Loucy (cell line): ENCODE measurements around the gene EIPR1.
"Not testable (repeated sequence)": the region's sequence is repeated elsewhere in the genome, so short reads cannot be mapped to it uniquely, and the experiment has no call there.

ENCODE experiments used
- H2AFZ ChIP-seq: fragments of 200-600 bp; sonication (generic); 2 replicates; pipeline ENCODE4 v1.6.0; 2016; ENCODE audit warnings: antibody characterized with exemption, mild to moderate bottlenecking, low read length, moderate library complexity
- H3F3A ChIP-seq: fragments of 200-600 bp; 2 replicates; pipeline ENCODE4 v1.6.0; 2016; ENCODE audit warnings: antibody characterized with exemption, low read depth, mild to moderate bottlenecking
- H3K27me3 ChIP-seq: fragments of 200-600 bp; sonication (generic); 2 replicates; pipeline ENCODE4 v1.6.1; 2014; ENCODE audit warnings: low read length, mild to moderate bottlenecking; ENCODE audit not compliant: insufficient read depth, poor library complexity, severe bottlenecking
- H3K36me3 ChIP-seq: fragments of 200-600 bp; sonication (generic); 2 replicates; pipeline ENCODE4 v1.6.1; 2016; ENCODE audit warnings: low read length; ENCODE audit not compliant: insufficient read depth
- H3K4me1 ChIP-seq: fragments of 200-600 bp; sonication (generic); 2 replicates; pipeline ENCODE4 v1.5.1; 2014; ENCODE audit warnings: low read length, mild to moderate bottlenecking; ENCODE audit not compliant: insufficient read depth, poor library complexity, severe bottlenecking
- H3K4me2 ChIP-seq: fragments of 200-600 bp; sonication (generic); 2 replicates; pipeline ENCODE4 v1.6.0; 2014; ENCODE audit warnings: antibody characterized with exemption, low read length, low read depth, mild to moderate bottlenecking; ENCODE audit not compliant: poor library complexity, severe bottlenecking
- H3K4me3 ChIP-seq: fragments of 200-600 bp; sonication (generic); 2 replicates; pipeline ENCODE4 v1.5.1; 2014; ENCODE audit warnings: low read length, mild to moderate bottlenecking, mixed read lengths; ENCODE audit not compliant: poor library complexity, severe bottlenecking
- H3K79me2 ChIP-seq: fragments of 200-600 bp; sonication (generic); 2 replicates; pipeline ENCODE4 v1.6.1; 2014; ENCODE audit warnings: low read length; ENCODE audit not compliant: insufficient read depth
- H3K9ac ChIP-seq: fragments of 200-600 bp; sonication (generic); 2 replicates; pipeline ENCODE4 v1.6.0; 2014; ENCODE audit warnings: mild to moderate bottlenecking, low read depth, low read length, moderate library complexity; ENCODE audit not compliant: poor library complexity, severe bottlenecking
- H3K9me2 ChIP-seq: fragments of 200-600 bp; sonication (generic); replicated peaks from 2 replicates; pipeline ENCODE4 v1.6.1; 2016; ENCODE audit warnings: low read depth, low read length, mixed read lengths
- H3K9me3 ChIP-seq: fragments of 200-600 bp; sonication (generic); 2 replicates; pipeline ENCODE4 v1.6.1; 2014; ENCODE audit warnings: mild to moderate bottlenecking, antibody characterized with exemption, low read length, low read depth; ENCODE audit not compliant: insufficient read depth
- H4K20me1 ChIP-seq: fragments of 200-600 bp; sonication (generic); 2 replicates; pipeline ENCODE4 v1.6.0; 2014; ENCODE audit warnings: antibody characterized with exemption, low read length, mild to moderate bottlenecking; ENCODE audit not compliant: insufficient read depth, poor library complexity, severe bottlenecking
- EZH2phosphoT487 ChIP-seq: fragments of 200-600 bp; IDR thresholded peaks from 2 replicates; pipeline ENCODE4 v1.6.1; 2018; ENCODE audit warnings: antibody characterized with exemption, mild to moderate bottlenecking, moderate library complexity, borderline replicate concordance
- TF ChIP-seq, protein P1 (sequence below): fragments of 200-600 bp; sonication (generic); conservative IDR thresholded peaks from 2 replicates; pipeline ENCODE4 v1.5.1; 2014; ENCODE audit warnings: mild to moderate bottlenecking, antibody characterized with exemption, low read length

The EIPR1 gene

DNA sequence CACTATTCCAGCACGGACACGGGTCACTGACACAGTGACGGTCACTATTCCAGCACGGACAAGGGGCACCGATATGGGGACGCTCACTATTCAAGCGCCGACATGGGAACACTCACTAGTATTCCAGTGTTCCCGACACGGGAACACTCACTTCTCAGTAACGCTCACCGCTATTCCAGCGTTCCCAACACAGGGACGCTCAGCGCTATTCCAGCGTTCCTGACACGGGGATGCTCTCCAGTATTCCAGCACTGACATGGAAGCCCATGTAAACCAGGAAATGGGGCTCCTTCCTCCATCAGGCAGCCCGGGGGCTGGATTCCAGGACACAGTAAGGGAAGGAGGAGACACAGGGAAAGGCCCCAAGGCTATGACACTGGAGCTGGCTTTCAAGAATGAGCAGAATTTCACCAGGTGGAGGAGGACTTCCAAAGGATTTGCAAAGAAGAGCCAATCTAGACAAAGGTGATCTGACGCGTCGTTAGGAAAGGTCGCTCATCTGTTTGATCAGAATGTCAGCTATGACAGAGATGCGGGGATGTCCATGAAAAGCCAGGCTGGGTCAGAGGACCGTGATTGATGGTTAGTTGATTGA lies 196.1 kb downstream of the EIPR1 start:
- H3K36me3 ChIP-seq: no peaks in the 10 kb centered on the region
- H3K79me2 ChIP-seq: no peaks in the 10 kb centered on the region
- H3K4me2 ChIP-seq: no peak overlapping the region
- TF ChIP-seq EZH2phosphoT487: no peak
- TF ChIP-seq, protein P1, sequence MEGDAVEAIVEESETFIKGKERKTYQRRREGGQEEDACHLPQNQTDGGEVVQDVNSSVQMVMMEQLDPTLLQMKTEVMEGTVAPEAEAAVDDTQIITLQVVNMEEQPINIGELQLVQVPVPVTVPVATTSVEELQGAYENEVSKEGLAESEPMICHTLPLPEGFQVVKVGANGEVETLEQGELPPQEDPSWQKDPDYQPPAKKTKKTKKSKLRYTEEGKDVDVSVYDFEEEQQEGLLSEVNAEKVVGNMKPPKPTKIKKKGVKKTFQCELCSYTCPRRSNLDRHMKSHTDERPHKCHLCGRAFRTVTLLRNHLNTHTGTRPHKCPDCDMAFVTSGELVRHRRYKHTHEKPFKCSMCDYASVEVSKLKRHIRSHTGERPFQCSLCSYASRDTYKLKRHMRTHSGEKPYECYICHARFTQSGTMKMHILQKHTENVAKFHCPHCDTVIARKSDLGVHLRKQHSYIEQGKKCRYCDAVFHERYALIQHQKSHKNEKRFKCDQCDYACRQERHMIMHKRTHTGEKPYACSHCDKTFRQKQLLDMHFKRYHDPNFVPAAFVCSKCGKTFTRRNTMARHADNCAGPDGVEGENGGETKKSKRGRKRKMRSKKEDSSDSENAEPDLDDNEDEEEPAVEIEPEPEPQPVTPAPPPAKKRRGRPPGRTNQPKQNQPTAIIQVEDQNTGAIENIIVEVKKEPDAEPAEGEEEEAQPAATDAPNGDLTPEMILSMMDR: no peak
- no peak overlapping the region for H2AFZ ChIP-seq
- no peaks in the 10 kb centered on the region for H3K9me2 ChIP-seq
- H3K27me3 ChIP-seq: no peaks in the 10 kb centered on the region
- H3K9ac ChIP-seq: no peak overlapping the region
- H3K4me3 ChIP-seq: no peak overlapping the region
- H3K4me1 ChIP-seq: no peaks in the 10 kb centered on the region
- no peaks in the 10 kb centered on the region for H4K20me1 ChIP-seq
- no peaks in the 10 kb centered on the region for H3K9me3 ChIP-seq
- H3F3A ChIP-seq: no peaks in the 10 kb centered on the region

DNA sequence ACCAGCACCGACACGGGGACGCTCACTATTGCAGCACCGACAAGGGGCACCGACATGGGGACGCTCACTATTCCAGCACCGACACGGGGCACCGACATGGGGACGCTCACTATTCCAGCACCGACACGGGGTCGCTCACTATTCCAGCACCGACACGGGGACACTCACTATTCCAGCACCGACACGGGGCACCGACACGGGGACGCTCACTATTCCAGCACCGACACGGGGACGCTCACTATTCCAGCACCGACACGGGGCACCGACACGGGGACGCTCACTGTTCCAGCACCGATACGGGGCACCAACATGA lies 196.8 kb downstream of the EIPR1 start:
- not testable (repeated sequence) for H3F3A ChIP-seq, H3K27me3 ChIP-seq, H3K9ac ChIP-seq, H4K20me1 ChIP-seq, H3K36me3 ChIP-seq, H3K4me3 ChIP-seq, H3K9me2 ChIP-seq, H2AFZ ChIP-seq, H3K4me2 ChIP-seq, H3K79me2 ChIP-seq, H3K4me1 ChIP-seq, H3K9me3 ChIP-seq

DNA sequence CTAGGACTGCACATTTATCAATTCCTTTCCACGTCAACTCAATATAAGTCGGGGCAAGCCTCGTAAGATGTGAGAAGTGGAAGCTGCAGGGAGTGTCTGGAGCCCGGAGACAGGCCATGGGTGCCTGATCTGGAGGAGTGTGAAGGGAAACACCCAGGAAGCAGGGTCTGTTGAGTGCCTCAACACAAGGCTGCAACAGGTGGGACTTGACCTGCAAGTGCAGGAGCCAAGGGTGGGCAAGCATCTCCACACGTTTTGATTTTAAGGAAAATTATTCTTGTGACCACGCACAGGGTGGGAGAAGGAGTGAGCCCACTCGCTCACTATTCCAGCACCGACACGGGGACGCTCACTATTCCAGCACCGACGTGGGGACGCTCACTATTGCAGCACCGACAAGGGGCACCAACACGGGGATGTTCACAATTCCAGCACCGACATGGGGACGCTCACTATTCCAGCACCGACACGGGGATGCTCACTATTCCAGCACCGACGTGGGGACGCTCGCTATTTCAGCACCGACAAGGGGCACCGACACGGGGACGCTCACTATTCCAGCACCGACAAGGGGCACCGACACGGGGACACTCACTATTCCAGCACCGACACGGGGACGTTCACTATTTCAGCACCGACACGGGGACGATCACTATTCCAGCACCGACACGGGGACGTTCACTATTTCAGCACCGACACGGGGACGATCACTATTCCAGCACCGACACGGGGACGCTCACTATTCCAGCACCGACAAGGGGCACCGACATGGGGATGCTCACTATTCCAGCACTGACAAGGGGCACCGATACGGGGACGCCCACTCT lies 197.3 kb downstream of the EIPR1 start:
- H3K9me3 ChIP-seq: no peaks in the 10 kb centered on the region
- H3K27me3 ChIP-seq: no peaks in the 10 kb centered on the region
- no peaks in the 10 kb centered on the region for H3K4me1 ChIP-seq
- H3K4me2 ChIP-seq: no peak overlapping the region
- H3K9ac ChIP-seq: no peak overlapping the region
- H2AFZ ChIP-seq: no peak overlapping the region
- H4K20me1 ChIP-seq: no peaks in the 10 kb centered on the region
- H3K4me3 ChIP-seq: no peak overlapping the region
- no peaks in the 10 kb centered on the region for H3K79me2 ChIP-seq
- TF ChIP-seq EZH2phosphoT487: no peak
- TF ChIP-seq, protein P1: no peak
- no peaks in the 10 kb centered on the region for H3K36me3 ChIP-seq
- no peaks in the 10 kb centered on the region for H3K9me2 ChIP-seq
- no peaks in the 10 kb centered on the region for H3F3A ChIP-seq

DNA sequence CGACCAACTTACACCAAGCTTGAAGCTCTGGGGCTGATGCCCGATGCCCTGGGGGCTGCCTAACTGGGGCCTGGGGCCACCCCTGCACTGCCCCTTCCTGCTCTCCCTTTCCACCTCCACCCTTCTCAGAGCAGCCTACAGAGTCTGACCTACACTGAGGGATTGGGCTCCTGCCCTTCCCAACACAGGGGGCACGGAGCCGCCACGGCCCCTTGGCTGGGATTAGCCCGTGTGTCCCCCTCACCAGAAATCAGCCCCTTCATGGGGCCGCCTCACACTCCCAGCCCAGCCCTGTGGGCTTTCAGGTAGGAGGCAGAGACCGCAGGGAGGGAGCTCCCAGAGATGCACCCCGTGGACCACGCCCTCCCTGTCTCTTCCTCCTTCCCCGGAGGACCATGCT lies 198.0 kb downstream of the EIPR1 start:
- Histone ChIP-seq H4K20me1 (no peaks in the 10 kb centered on the region), H3K9me3 (no peaks in the 10 kb centered on the region), H3K36me3 (no peaks in the 10 kb centered on the region), H3F3A (no peaks in the 10 kb centered on the region), H3K27me3 (no peaks in the 10 kb centered on the region), H3K9me2 (no peaks in the 10 kb centered on the region), H3K4me2 (no peak overlapping the region), H2AFZ (no peak overlapping the region), H3K4me3 (no peak overlapping the region), H3K9ac (no peak overlapping the region), H3K79me2 (no peaks in the 10 kb centered on the region), H3K4me1 (no peaks in the 10 kb centered on the region)
- TF ChIP-seq, protein P1: no peak
- TF ChIP-seq EZH2phosphoT487: no peak
